Fibroblast of lung (primary cell): ENCODE measurements around the gene SYP. TPM values are rescaled to one million over a fixed set of nuclear protein-coding genes. Genes with fewer than 3 reads are reported as not detected.

Source experiments
- DNase-seq, 2 donors: peaks; one replicate each; pipeline versions ENCODE4 v3.0.0 to v3.0.0-alpha.2; 2010; ENCODE audit warnings: low read depth in 2 of 2
- H2AFZ ChIP-seq: 2 replicates; pipeline ENCODE4 v1.5.1; 2012; ENCODE audit warnings: low read length, control low read depth, inconsistent platforms
- H3K27ac ChIP-seq: 2 replicates; pipeline ENCODE4 v1.5.1; 2011; ENCODE audit warnings: low read length, control low read depth; ENCODE audit not compliant: insufficient read depth
- H3K27me3 ChIP-seq: 2 replicates; pipeline ENCODE4 v1.5.1; 2011; ENCODE audit warnings: mild to moderate bottlenecking, low read length; ENCODE audit not compliant: control insufficient read depth, insufficient read depth
- H3K36me3 ChIP-seq: 2 replicates; pipeline ENCODE4 v1.5.1; 2011; ENCODE audit warnings: low read length; ENCODE audit not compliant: control insufficient read depth, insufficient read depth
- H3K4me1 ChIP-seq: 2 replicates; pipeline ENCODE4 v1.5.1; 2011; ENCODE audit warnings: low read length; ENCODE audit not compliant: control insufficient read depth, insufficient read depth; ENCODE audit errors: extremely low read depth
- H3K4me2 ChIP-seq: 2 replicates; pipeline ENCODE4 v1.5.1; 2011; ENCODE audit warnings: low read length, control low read depth; ENCODE audit not compliant: insufficient read depth; ENCODE audit errors: extremely low read depth
- H3K4me3 ChIP-seq, 4 experiments: fragments of 200-600 bp in 1 of 4; sonication (generic) in 1 of 4; replicated peaks in 1 of 4; 2 replicates each; pipeline ENCODE4 v1.5.1; 2011 to 2016; ENCODE audit warnings: low read length in 4 of 4, low read depth in 3 of 4, mild to moderate bottlenecking in 3 of 4, control low read depth in 2 of 4, inconsistent platforms in 1 of 4, mixed read lengths in 1 of 4; ENCODE audit not compliant: insufficient read depth in 1 of 4; ENCODE audit errors: control extremely low read depth in 1 of 4
- H3K79me2 ChIP-seq: 2 replicates; pipeline ENCODE4 v1.5.1; 2012; ENCODE audit warnings: mild to moderate bottlenecking, low read length, inconsistent platforms; ENCODE audit not compliant: control insufficient read depth, insufficient read depth
- H3K9ac ChIP-seq: 2 replicates; pipeline ENCODE4 v1.5.1; 2011; ENCODE audit warnings: mild to moderate bottlenecking, low read length, control low read depth; ENCODE audit not compliant: insufficient read depth
- H3K9me3 ChIP-seq: 2 replicates; pipeline ENCODE4 v1.5.1; 2012; ENCODE audit warnings: low read depth, low read length; ENCODE audit not compliant: control insufficient read depth, insufficient read depth
- H4K20me1 ChIP-seq: 2 replicates; pipeline ENCODE4 v1.5.1; 2011; ENCODE audit warnings: low read length; ENCODE audit not compliant: control insufficient read depth, insufficient read depth; ENCODE audit errors: extremely low read depth
- CTCF ChIP-seq, 2 donors: IDR thresholded peaks in 1 of 2; conservative IDR thresholded peaks in 1 of 2; 1 replicate in 1 of 2; 2 replicates in 1 of 2; pipeline ENCODE4 v1.5.1; 2011 to 2012; ENCODE audit warnings: low read length in 2 of 2, control low read depth in 1 of 2, inconsistent platforms in 1 of 2, low read depth in 1 of 2, mild to moderate bottlenecking in 1 of 2
- EZH2 ChIP-seq: IDR thresholded peaks from 2 replicates; pipeline ENCODE4 v1.5.1; 2012; ENCODE audit warnings: low read length, control low read depth, mild to moderate bottlenecking; ENCODE audit errors: missing control alignments
- polyA plus RNA-seq, 2 donors: library from polyadenylated mRNA; depleted of rRNA in 1 of 2; stranded (reverse) in 1 of 2; unstranded in 1 of 2; fragments of >200 nt; gene quantifications; 2 replicates each; pipeline ENCODE4 v1.2.1, GENCODE V29; 2011 to 2012; ENCODE audit warnings: missing spikeins in 1 of 2
- total RNA-seq: library from RNA; depleted of rRNA; stranded (reverse); fragments of >200 nt; gene quantifications from 2 replicates; pipeline ENCODE4 v1.2.1, GENCODE V29; 2014

The SYP gene
- total and polyA plus RNA-seq, 2 donors (not counting 1 experiment from before 2014, with no cell fraction given): 0.08 to 0.17 TPM

DNA sequence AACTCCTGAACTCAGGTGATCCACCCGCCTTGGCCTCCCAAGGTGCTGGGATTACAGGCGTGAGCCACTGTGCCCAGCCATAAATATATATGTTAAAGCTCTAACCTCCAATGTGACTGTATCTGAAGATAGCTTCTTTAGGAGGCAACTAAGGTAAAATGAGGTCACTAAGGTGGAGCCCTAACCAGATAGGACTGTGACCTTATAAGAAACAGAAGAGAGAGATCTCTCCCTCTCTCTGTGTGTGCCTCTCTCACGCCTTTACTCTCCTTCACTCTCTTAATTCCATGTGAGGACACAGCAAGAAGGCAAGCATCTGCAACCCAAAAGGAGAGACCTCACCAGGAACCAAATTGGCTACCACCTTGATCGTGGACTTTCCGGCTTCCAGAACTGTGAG lies 38.4 kb downstream of the SYP start:
- Histone ChIP-seq H3K36me3 (no peaks in the 10 kb centered on the region), H3K79me2 (no peaks in the 10 kb centered on the region), H3K9ac (no peak overlapping the region), H3K27ac (no peak overlapping the region), H3K27me3 (no peaks in the 10 kb centered on the region), H2AFZ (no peak overlapping the region), H3K9me3 (no peaks in the 10 kb centered on the region), H3K4me2 (no peak overlapping the region), H3K4me3 (no peak overlapping the region), H4K20me1 (no peaks in the 10 kb centered on the region), H3K4me1 (peaks cover under 1% of the 10 kb centered on the region)
- DNase-seq: no peak
- TF ChIP-seq CTCF (conservative IDR thresholded peaks at IDR 0.05 in 1 of 2, IDR thresholded peaks at IDR 0.05 in 1 of 2; ENCODE audit: low read depth in 1 of 2, low read length in 2 of 2): no peak
- TF ChIP-seq EZH2: no peak

- H3K4me3 ChIP-seq: no peak overlapping the region
- TF ChIP-seq CTCF (conservative IDR thresholded peaks at IDR 0.05 in 1 of 2, IDR thresholded peaks at IDR 0.05 in 1 of 2; ENCODE audit: low read depth in 1 of 2, low read length in 2 of 2): no peak
- no peak for TF ChIP-seq EZH2
- no peaks in the 10 kb centered on the region for H3K36me3 ChIP-seq
- no peaks in the 10 kb centered on the region for H3K79me2 ChIP-seq
- no peak overlapping the region for H3K4me2 ChIP-seq
- H3K27me3 ChIP-seq: no peaks in the 10 kb centered on the region
- no peak for DNase-seq
- H3K4me1 ChIP-seq: no peaks in the 10 kb centered on the region
- no peak overlapping the region for H3K27ac ChIP-seq
- no peaks in the 10 kb centered on the region for H4K20me1 ChIP-seq
- no peaks in the 10 kb centered on the region for H3K9me3 ChIP-seq
- H2AFZ ChIP-seq: no peak overlapping the region
- H3K9ac ChIP-seq: no peak overlapping the region
These were observed 39.1 kb downstream of the SYP start for GRCh38 chrX:49160908-49161307.

DNA sequence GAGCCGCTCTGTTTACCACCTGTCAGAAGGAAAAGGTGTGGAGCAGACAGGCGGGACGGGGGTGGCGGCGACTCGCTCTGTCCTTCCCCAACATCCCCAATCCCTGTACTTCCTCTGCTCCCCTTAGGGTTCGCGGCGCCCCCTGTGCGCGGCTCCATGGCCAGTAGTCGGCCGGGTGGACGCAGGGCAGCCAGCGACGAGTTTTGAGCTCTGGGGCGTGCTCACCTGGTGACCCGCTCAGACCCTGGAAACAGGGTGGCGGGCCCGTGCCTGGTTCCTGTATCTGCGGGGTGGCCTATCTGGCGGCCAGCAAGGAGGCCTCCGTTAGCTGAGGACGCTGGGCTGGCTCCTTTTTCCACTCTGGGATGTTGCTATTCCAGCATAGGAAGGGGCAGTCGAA lies 42.8 kb downstream of the SYP start:
- H3K4me3 ChIP-seq: no peak overlapping the region
- no peak for TF ChIP-seq CTCF (conservative IDR thresholded peaks at IDR 0.05 in 1 of 2, IDR thresholded peaks at IDR 0.05 in 1 of 2; ENCODE audit: low read depth in 1 of 2, low read length in 2 of 2)
- no peak for TF ChIP-seq EZH2
- H3K36me3 ChIP-seq: no peaks in the 10 kb centered on the region
- no peaks in the 10 kb centered on the region for H3K79me2 ChIP-seq
- no peaks in the 10 kb centered on the region for H3K27me3 ChIP-seq
- H3K9me3 ChIP-seq: no peaks in the 10 kb centered on the region
- no peaks in the 10 kb centered on the region for H4K20me1 ChIP-seq
- no peak overlapping the region for H2AFZ ChIP-seq
- H3K4me2 ChIP-seq: no peak overlapping the region
- no peak for DNase-seq
- no peaks in the 10 kb centered on the region for H3K4me1 ChIP-seq
- no peak overlapping the region for H3K27ac ChIP-seq
- no peak overlapping the region for H3K9ac ChIP-seq
